ENCODE results near the gene F11.
"Not testable (repeated sequence)": the region's sequence is repeated elsewhere in the genome, so short reads cannot be mapped to it uniquely, and the experiment has no call there.

F11 gene

GRCh38 chr4:186240848-186241491 is 25.0 kb upstream of the F11 start:
- DNase-seq (ENCODE audit: low read depth) = no peak
- H3K4me3 ChIP-seq (ENCODE audit: low read length) = no peak overlapping the region
- no peak for TF ChIP-seq CTCF (IDR thresholded peaks at IDR 0.05; ENCODE audit: insufficient read depth, low read depth, low read length, missing control alignments)

GRCh38 chr4:186241616-186242015 is 24.4 kb upstream of the F11 start:
- DNase-seq (ENCODE audit: low read depth) = no peak

GRCh38 chr4:186242031-186242430 is 24.0 kb upstream of the F11 start:
- not testable (repeated sequence) for H3K4me3 ChIP-seq (ENCODE audit: low read length); DNase-seq (ENCODE audit: low read depth)

More at GRCh38 chr4:186241616-186242015, 24.4 kb upstream of the F11 start:
- no peak for TF ChIP-seq CTCF (IDR thresholded peaks at IDR 0.05; ENCODE audit: insufficient read depth, low read depth, low read length, missing control alignments)
- H3K4me3 ChIP-seq (ENCODE audit: low read length) = no peak overlapping the region

- DNase-seq (ENCODE audit: low read depth) = no peak
- no peak for TF ChIP-seq CTCF (IDR thresholded peaks at IDR 0.05; ENCODE audit: insufficient read depth, low read depth, low read length, missing control alignments)
- no peak overlapping the region for H3K4me3 ChIP-seq (ENCODE audit: low read length)
Observed at GRCh38 chr4:186243331-186243730, 22.7 kb upstream of the F11 start.

- no peak for TF ChIP-seq CTCF (IDR thresholded peaks at IDR 0.05; ENCODE audit: insufficient read depth, low read depth, low read length, missing control alignments)
- DNase-seq (ENCODE audit: low read depth) = no peak
- H3K4me3 ChIP-seq (ENCODE audit: low read length) = no peak overlapping the region
Observed at GRCh38 chr4:186244835-186245234, 21.2 kb upstream of the F11 start.

- H3K4me3 ChIP-seq (ENCODE audit: low read length); DNase-seq (ENCODE audit: low read depth): not testable (repeated sequence)
Observed at GRCh38 chr4:186247062-186247752, 18.8 kb upstream of the F11 start.

- no peak for TF ChIP-seq CTCF (IDR thresholded peaks at IDR 0.05; ENCODE audit: insufficient read depth, low read depth, low read length, missing control alignments)
- DNase-seq (ENCODE audit: low read depth) = no peak
- H3K4me3 ChIP-seq (ENCODE audit: low read length) = no peak overlapping the region
Observed at GRCh38 chr4:186248643-186249042, 17.3 kb upstream of the F11 start.
